Caco-2 (cell line): ENCODE measurements around the gene COL25A1. TPM values are rescaled to one million over a fixed set of nuclear protein-coding genes. Genes with fewer than 3 reads are reported as not detected.

Experiments used
- BruUV-seq: library from RNA; stranded (reverse); fragments of 400-500 nt; replicated peaks from 2 replicates; lab custom pipeline; 2021; lab: Mats Ljungman, UMichigan
- CTCF ChIA-PET: fragments of 300-600 bp; sonication (Branson Sonifier 250); formaldehyde crosslinking; loops from one replicate; lab custom pipeline; 2022; ENCODE audit warnings: antibody characterized with exemption; lab: Charles Lee
- POLR2A ChIA-PET: fragments of 300-600 bp; sonication (Branson Sonifier 250); formaldehyde crosslinking; loops from one replicate; lab custom pipeline; 2022; ENCODE audit warnings: antibody characterized with exemption; lab: Charles Lee
- DNase-seq, 2 experiments: peaks; one replicate each; pipeline versions ENCODE4 v3.0.0 to v3.0.0-alpha.2; 2020 to 2022
- H3K27me3 ChIP-seq: replicated peaks from 2 replicates; pipeline ENCODE4 v1.6.0; 2011; ENCODE audit warnings: low read length; ENCODE audit not compliant: control insufficient read depth, insufficient read depth
- H3K36me3 ChIP-seq: 2 replicates; pipeline ENCODE4 v1.5.1; 2011; ENCODE audit warnings: low read length; ENCODE audit not compliant: control insufficient read depth, insufficient read depth
- H3K4me1 ChIP-seq: fragments of 250-450 bp; sonication (Bioruptor Pico); 2 replicates; pipeline ENCODE4 v1.5.1; 2020; ENCODE audit warnings: mild to moderate bottlenecking
- H3K4me3 ChIP-seq: 2 replicates; pipeline ENCODE4 v1.5.1; 2011; ENCODE audit warnings: low read depth, mild to moderate bottlenecking, control low read depth, low read length
- H3K9me3 ChIP-seq: fragments of 250-450 bp; sonication (Bioruptor Pico); 2 replicates; pipeline ENCODE4 v1.5.1; 2020; ENCODE audit warnings: mild to moderate bottlenecking, moderate library complexity
- H3K27ac Mint-ChIP-seq: one replicate; pipeline ENCODE4 v1.8.0; 2022; ENCODE audit warnings: mixed read lengths; ENCODE audit not compliant: unreplicated experiment
- H3K27me3 Mint-ChIP-seq: one replicate; pipeline ENCODE4 v1.8.0; 2022; ENCODE audit warnings: mixed read lengths; ENCODE audit not compliant: insufficient read depth, unreplicated experiment
- H3K36me3 Mint-ChIP-seq: one replicate; pipeline ENCODE4 v1.8.0; 2022; ENCODE audit warnings: mild to moderate bottlenecking, mixed read lengths; ENCODE audit not compliant: insufficient read depth, unreplicated experiment
- H3K4me1 Mint-ChIP-seq: one replicate; pipeline ENCODE4 v1.8.0; 2022; ENCODE audit warnings: low read depth, mixed read lengths; ENCODE audit not compliant: unreplicated experiment
- H3K4me3 Mint-ChIP-seq: one replicate; pipeline ENCODE4 v1.8.0; 2022; ENCODE audit warnings: mild to moderate bottlenecking, moderate library complexity, mixed read lengths; ENCODE audit not compliant: unreplicated experiment
- H3K9me3 Mint-ChIP-seq: one replicate; pipeline ENCODE4 v1.8.0; 2022; ENCODE audit warnings: mixed read lengths; ENCODE audit not compliant: unreplicated experiment
- intact Hi-C: fragments of 100-400 bp; cut with micrococcal nuclease; formaldehyde crosslinking; loops from one replicate; pipeline ENCODE4 v1.10.0; 2022; ENCODE audit not compliant: unreplicated experiment
- total RNA-seq: library from RNA; stranded (reverse); gene quantifications from 2 replicates; pipeline ENCODE4 v1.2.3, GENCODE V29; 2022
- TF ChIP-seq, protein P1 (sequence below), 2 experiments: fragments of 200-600 bp in 1 of 2; IDR thresholded peaks; 1 replicate in 1 of 2; 2 replicates in 1 of 2; pipeline versions ENCODE4 v1.5.1 to v1.8.0; 2011 to 2022; ENCODE audit warnings: antibody characterized with exemption in 1 of 2, control low read depth in 1 of 2, inconsistent platforms in 1 of 2, low read depth in 1 of 2, low read length in 1 of 2, mild to moderate bottlenecking in 1 of 2, moderate library complexity in 1 of 2; ENCODE audit not compliant: insufficient read depth in 1 of 2, severe bottlenecking in 1 of 2, unreplicated experiment in 1 of 2

Gene COL25A1
- total RNA-seq, 1 experiment from 2014 or later: not detected

DNA sequence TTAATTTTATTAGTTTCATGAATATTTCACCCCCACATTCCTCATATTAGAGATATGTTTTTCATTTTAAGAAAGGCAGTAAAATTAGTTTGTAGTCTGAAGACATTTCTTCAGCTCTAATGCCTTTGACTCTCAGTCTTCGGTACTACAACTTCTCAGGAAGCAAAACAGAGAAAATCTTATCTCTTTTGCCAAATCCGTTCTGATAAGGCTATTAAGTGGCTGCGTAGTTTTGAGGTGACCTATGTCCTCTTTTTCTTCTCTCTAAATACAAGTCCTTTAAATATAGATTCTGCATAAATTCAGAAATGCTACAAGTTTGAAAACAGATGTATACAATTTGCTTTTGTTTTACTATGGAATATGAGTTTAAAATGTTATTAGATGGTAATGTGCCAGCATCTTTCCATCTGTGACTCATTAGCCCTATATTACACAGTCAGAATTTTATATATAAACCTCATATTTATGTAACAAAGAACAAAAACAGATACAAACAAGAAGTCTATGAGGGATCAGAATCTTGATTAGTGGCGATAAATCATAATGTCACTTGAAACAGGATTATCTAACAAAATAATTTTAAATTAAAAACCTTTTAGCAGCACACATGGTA, 358.4 kb downstream of the COL25A1 start:
- Histone ChIP-seq H3K9me3 (no peaks in the 10 kb centered on the region), H3K36me3 (no peaks in the 10 kb centered on the region), H3K27me3 (peaks cover 1% of the 10 kb centered on the region; the same call in 1 of the 2 replicates), H3K4me3 (no peak overlapping the region), H3K4me1 (no peaks in the 10 kb centered on the region)
- intact Hi-C loops: no loop called here
- POLR2A ChIA-PET: no interaction called here
- no peaks in the 10 kb centered on the region for H3K9me3 Mint-ChIP-seq
- DNase-seq: no peak
- CTCF ChIA-PET: no interaction called here
- no peak overlapping the region for H3K4me3 Mint-ChIP-seq
- TF ChIP-seq, protein P1, sequence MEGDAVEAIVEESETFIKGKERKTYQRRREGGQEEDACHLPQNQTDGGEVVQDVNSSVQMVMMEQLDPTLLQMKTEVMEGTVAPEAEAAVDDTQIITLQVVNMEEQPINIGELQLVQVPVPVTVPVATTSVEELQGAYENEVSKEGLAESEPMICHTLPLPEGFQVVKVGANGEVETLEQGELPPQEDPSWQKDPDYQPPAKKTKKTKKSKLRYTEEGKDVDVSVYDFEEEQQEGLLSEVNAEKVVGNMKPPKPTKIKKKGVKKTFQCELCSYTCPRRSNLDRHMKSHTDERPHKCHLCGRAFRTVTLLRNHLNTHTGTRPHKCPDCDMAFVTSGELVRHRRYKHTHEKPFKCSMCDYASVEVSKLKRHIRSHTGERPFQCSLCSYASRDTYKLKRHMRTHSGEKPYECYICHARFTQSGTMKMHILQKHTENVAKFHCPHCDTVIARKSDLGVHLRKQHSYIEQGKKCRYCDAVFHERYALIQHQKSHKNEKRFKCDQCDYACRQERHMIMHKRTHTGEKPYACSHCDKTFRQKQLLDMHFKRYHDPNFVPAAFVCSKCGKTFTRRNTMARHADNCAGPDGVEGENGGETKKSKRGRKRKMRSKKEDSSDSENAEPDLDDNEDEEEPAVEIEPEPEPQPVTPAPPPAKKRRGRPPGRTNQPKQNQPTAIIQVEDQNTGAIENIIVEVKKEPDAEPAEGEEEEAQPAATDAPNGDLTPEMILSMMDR (IDR thresholded peaks at IDR 0.05; ENCODE audit: insufficient read depth in 1 of 2, low read depth in 1 of 2, low read length in 1 of 2, severe bottlenecking in 1 of 2, unreplicated experiment in 1 of 2): no peak
- BruUV-seq: no TSS peak
- H3K4me1 Mint-ChIP-seq: no peaks in the 10 kb centered on the region
- H3K27ac Mint-ChIP-seq: no peak overlapping the region
- no peaks in the 10 kb centered on the region for H3K36me3 Mint-ChIP-seq
- H3K27me3 Mint-ChIP-seq: peaks cover 3% of the 10 kb centered on the region

DNA sequence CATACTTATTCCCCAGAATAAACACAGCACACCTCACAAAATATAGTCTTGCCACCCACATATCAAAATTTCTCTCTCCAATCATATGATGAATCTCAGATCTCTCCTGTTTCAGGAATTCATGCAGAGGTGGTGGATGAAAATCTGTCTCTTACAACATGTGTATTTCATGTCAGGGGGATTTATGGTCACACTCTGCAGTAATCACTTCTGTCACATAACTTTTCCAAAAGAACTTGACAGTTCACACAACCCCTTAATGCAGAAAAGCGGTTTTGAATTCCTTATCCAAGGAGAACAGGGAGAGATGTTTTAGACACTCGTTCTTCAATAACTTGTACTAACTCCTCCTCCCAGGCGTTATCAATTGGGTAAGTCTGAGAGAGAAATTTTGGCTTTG, 359.1 kb downstream of the COL25A1 start:
- H3K27me3 Mint-ChIP-seq: peaks cover 3% of the 10 kb centered on the region
- intact Hi-C loops: no loop called here
- peaks cover 1% of the 10 kb centered on the region; the same call in 1 of the 2 replicates for H3K27me3 ChIP-seq
- POLR2A ChIA-PET: no interaction called here
- no peak overlapping the region for H3K4me3 ChIP-seq
- CTCF ChIA-PET: no interaction called here
- H3K36me3 Mint-ChIP-seq: no peaks in the 10 kb centered on the region
- no peak overlapping the region for H3K27ac Mint-ChIP-seq
- TF ChIP-seq, protein P1 (IDR thresholded peaks at IDR 0.05; ENCODE audit: insufficient read depth in 1 of 2, low read depth in 1 of 2, low read length in 1 of 2, severe bottlenecking in 1 of 2, unreplicated experiment in 1 of 2): no peak
- H3K36me3 ChIP-seq: no peaks in the 10 kb centered on the region
- H3K4me3 Mint-ChIP-seq: no peak overlapping the region
- no peaks in the 10 kb centered on the region for H3K4me1 Mint-ChIP-seq
- H3K4me1 ChIP-seq: no peaks in the 10 kb centered on the region
- DNase-seq: no peak
- no peaks in the 10 kb centered on the region for H3K9me3 ChIP-seq
- BruUV-seq: no TSS peak
- H3K9me3 Mint-ChIP-seq: no peaks in the 10 kb centered on the region

DNA sequence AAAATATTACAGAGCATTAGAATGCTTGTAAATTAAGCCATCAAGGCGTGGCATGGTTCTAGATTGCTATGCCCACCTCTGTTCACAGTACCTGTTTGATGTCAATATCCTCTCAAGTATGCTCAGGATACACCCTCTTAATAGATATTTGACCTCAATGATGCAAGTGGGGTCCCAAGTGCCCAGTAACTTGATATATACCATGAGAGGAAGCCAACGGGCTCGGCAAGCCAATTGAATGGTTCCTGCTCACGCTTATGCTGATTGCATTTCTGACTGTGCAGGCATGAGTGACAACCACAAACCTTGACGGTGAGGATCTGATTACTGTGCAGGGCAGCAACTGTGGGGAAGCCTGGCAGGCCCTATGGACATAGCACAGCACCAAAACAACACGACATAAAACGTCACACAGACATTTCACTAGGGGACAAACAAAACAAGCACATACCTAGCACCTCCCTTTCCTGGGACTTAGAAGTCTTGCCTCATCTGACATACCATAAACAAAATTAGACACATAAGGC, 360.5 kb downstream of the COL25A1 start:
- Histone ChIP-seq H3K36me3 (no peaks in the 10 kb centered on the region), H3K27me3 (peaks cover 1% of the 10 kb centered on the region; the same call in 1 of the 2 replicates), H3K4me1 (no peaks in the 10 kb centered on the region), H3K4me3 (no peak overlapping the region), H3K9me3 (no peaks in the 10 kb centered on the region)
- intact Hi-C loops: no loop called here
- BruUV-seq: no TSS peak
- Mint-ChIP-seq H3K4me1 (no peaks in the 10 kb centered on the region), H3K27me3 (peaks cover 3% of the 10 kb centered on the region), H3K27ac (no peak overlapping the region), H3K36me3 (no peaks in the 10 kb centered on the region), H3K4me3 (no peak overlapping the region), H3K9me3 (no peaks in the 10 kb centered on the region)
- ChIA-PET POLR2A (no interaction called here), CTCF (no interaction called here)
- DNase-seq: no peak
- TF ChIP-seq, protein P1 (IDR thresholded peaks at IDR 0.05; ENCODE audit: insufficient read depth in 1 of 2, low read depth in 1 of 2, low read length in 1 of 2, severe bottlenecking in 1 of 2, unreplicated experiment in 1 of 2): no peak
